Neural progenitor cell (in vitro differentiated cells): ENCODE data around the gene PNPLA7. TPM values are rescaled to one million over a fixed set of nuclear protein-coding genes. Genes with fewer than 3 reads are reported as not detected.

ENCODE experiments used
- DNase-seq: peaks from one replicate; pipeline ENCODE4 v3.0.0-alpha.2; 2016; ENCODE audit warnings: low spot score
- H2AFZ ChIP-seq: fragments of 200-600 bp; sonication (generic); replicated peaks from 2 replicates; pipeline ENCODE4 v1.6.1; 2016; ENCODE audit warnings: antibody characterized with exemption
- H3F3A ChIP-seq: fragments of 200-600 bp; sonication (generic); 2 replicates; pipeline ENCODE4 v1.6.1; 2016; ENCODE audit warnings: antibody characterized with exemption, low read depth
- H3K27ac ChIP-seq: fragments of 200-600 bp; sonication (generic); 2 replicates; pipeline ENCODE4 v1.5.1; 2016; ENCODE audit warnings: mild to moderate bottlenecking
- H3K27me3 ChIP-seq: fragments of 200-600 bp; sonication (generic); 2 replicates; pipeline ENCODE4 v1.6.1; 2016; ENCODE audit warnings: mild to moderate bottlenecking, moderate library complexity
- H3K36me3 ChIP-seq: fragments of 200-600 bp; sonication (generic); 2 replicates; pipeline ENCODE4 v1.5.1; 2016
- H3K4me1 ChIP-seq: fragments of 200-600 bp; sonication (generic); 2 replicates; pipeline ENCODE4 v1.6.1; 2016; ENCODE audit warnings: mixed run types
- H3K4me2 ChIP-seq: fragments of 200-600 bp; sonication (generic); 2 replicates; pipeline ENCODE4 v1.6.1; 2016
- H3K4me3 ChIP-seq: fragments of 200-600 bp; sonication (generic); 2 replicates; pipeline ENCODE4 v1.5.1; 2016
- H3K79me2 ChIP-seq: fragments of 200-600 bp; sonication (generic); 2 replicates; pipeline ENCODE4 v1.6.1; 2016; ENCODE audit warnings: low read depth
- H3K9ac ChIP-seq: fragments of 200-600 bp; sonication (generic); 2 replicates; pipeline ENCODE4 v1.6.1; 2016
- H3K9me3 ChIP-seq: fragments of 200-600 bp; sonication (generic); 2 replicates; pipeline ENCODE4 v1.5.1; 2016; ENCODE audit warnings: low read depth
- H4K20me1 ChIP-seq: fragments of 200-600 bp; sonication (generic); 2 replicates; pipeline ENCODE4 v1.6.1; 2016; ENCODE audit warnings: low read depth
- H3K27ac Mint-ChIP-seq: 3 replicates; pipeline ENCODE4 v1.8.0; 2021; ENCODE audit warnings: mixed read lengths
- H3K27me3 Mint-ChIP-seq: 2 replicates; pipeline ENCODE4 v1.8.0; 2022; ENCODE audit warnings: low read depth, mild to moderate bottlenecking, inconsistent platforms, moderate library complexity, mixed read lengths; ENCODE audit not compliant: insufficient read depth
- H3K36me3 Mint-ChIP-seq: 3 replicates; pipeline ENCODE4 v1.8.0; 2021; ENCODE audit warnings: mixed read lengths
- H3K4me1 Mint-ChIP-seq: 3 replicates; pipeline ENCODE4 v1.8.0; 2021; ENCODE audit warnings: mixed read lengths
- H3K4me3 Mint-ChIP-seq: 3 replicates; pipeline ENCODE4 v1.8.0; 2021; ENCODE audit warnings: mild to moderate bottlenecking, moderate library complexity, mixed read lengths
- H3K9me3 Mint-ChIP-seq: 3 replicates; pipeline ENCODE4 v1.8.0; 2020; ENCODE audit warnings: mixed read lengths
- CTCF ChIP-seq: fragments of 200-600 bp; sonication (generic); IDR thresholded peaks from 2 replicates; pipeline ENCODE4 v1.5.1; 2017; ENCODE audit warnings: antibody characterized with exemption, mild to moderate bottlenecking
- EZH2 ChIP-seq: fragments of 200-600 bp; sonication (generic); IDR thresholded peaks from 2 replicates; pipeline ENCODE4 v1.6.1; 2017; ENCODE audit warnings: antibody characterized with exemption, mild to moderate bottlenecking, moderate library complexity
- EZH2phosphoT487 ChIP-seq: fragments of 200-600 bp; sonication (generic); IDR thresholded peaks from 2 replicates; pipeline ENCODE4 v1.6.1; 2017; ENCODE audit warnings: antibody characterized with exemption
- total RNA-seq: library from RNA; depleted of rRNA; stranded (reverse); fragments of >200 nt; gene quantifications from 2 replicates; pipeline ENCODE4 v1.2.3, GENCODE V29; 2015; ENCODE audit warnings: low replicate concordance

Gene PNPLA7
- total RNA-seq, 1 donor from 2014 or later, result 0.13 TPM

- no peak for TF ChIP-seq EZH2phosphoT487
- TF ChIP-seq CTCF, result no peak
- no peak for TF ChIP-seq EZH2
- H3K27ac Mint-ChIP-seq, result no peak overlapping the region
- no peaks in the 10 kb centered on the region for H4K20me1 ChIP-seq
- no peak overlapping the region for H3K4me3 ChIP-seq
- no peaks in the 10 kb centered on the region for H3K9me3 Mint-ChIP-seq
- peaks cover 26% of the 10 kb centered on the region for H3K4me1 Mint-ChIP-seq
- no peaks in the 10 kb centered on the region for H3K79me2 ChIP-seq
- peaks cover 14% of the 10 kb centered on the region for H3K27me3 Mint-ChIP-seq
- H2AFZ ChIP-seq, result no peak overlapping the region
- peaks cover 21% of the 10 kb centered on the region for H3F3A ChIP-seq
- peaks cover 30% of the 10 kb centered on the region for H3K27me3 ChIP-seq
- H3K36me3 ChIP-seq, result no peaks in the 10 kb centered on the region
- H3K4me2 ChIP-seq, result no peak overlapping the region
- no peaks in the 10 kb centered on the region for H3K4me1 ChIP-seq
- H3K36me3 Mint-ChIP-seq, result peaks cover 2% of the 10 kb centered on the region
- H3K27ac ChIP-seq, result no peak overlapping the region
- no peak overlapping the region for H3K9ac ChIP-seq
- no peak for DNase-seq
- no peak overlapping the region for H3K4me3 Mint-ChIP-seq
- no peaks in the 10 kb centered on the region for H3K9me3 ChIP-seq
Measured at GRCh38 chr9:137445930-137446431, 104.2 kb downstream of the PNPLA7 start.

- Mint-ChIP-seq H3K9me3 (no peaks in the 10 kb centered on the region), H3K27ac (peak overlapping the region; percentile 83), H3K27me3 (peaks cover 14% of the 10 kb centered on the region), H3K4me3 (peak overlapping the region; percentile 55), H3K4me1 (peaks cover 26% of the 10 kb centered on the region), H3K36me3 (peaks cover 2% of the 10 kb centered on the region)
- Histone ChIP-seq H3K27me3 (peaks cover 30% of the 10 kb centered on the region), H3F3A (peaks cover 21% of the 10 kb centered on the region), H3K36me3 (no peaks in the 10 kb centered on the region), H4K20me1 (no peaks in the 10 kb centered on the region), H3K4me3 (no peak overlapping the region), H3K27ac (no peak overlapping the region), H3K4me2 (no peak overlapping the region), H3K9ac (no peak overlapping the region), H3K4me1 (no peaks in the 10 kb centered on the region), H2AFZ (no peak overlapping the region), H3K9me3 (no peaks in the 10 kb centered on the region), H3K79me2 (no peaks in the 10 kb centered on the region)
- TF ChIP-seq EZH2, result no peak
- TF ChIP-seq EZH2phosphoT487, result no peak
- peak; percentile 80 for TF ChIP-seq CTCF
- peak; percentile 79 for DNase-seq
Measured at GRCh38 chr9:137445275-137445807, 104.9 kb downstream of the PNPLA7 start.

- DNase-seq, result no peak
- H3K79me2 ChIP-seq, result no peaks in the 10 kb centered on the region
- Mint-ChIP-seq H3K36me3 (peaks cover 2% of the 10 kb centered on the region), H3K27me3 (peaks cover 11% of the 10 kb centered on the region), H3K9me3 (no peaks in the 10 kb centered on the region), H3K4me3 (no peak overlapping the region), H3K4me1 (peaks cover 26% of the 10 kb centered on the region), H3K27ac (no peak overlapping the region)
- H3K9ac ChIP-seq, result no peak overlapping the region
- TF ChIP-seq EZH2 (no peak), CTCF (no peak), EZH2phosphoT487 (no peak)
- H3F3A ChIP-seq, result peaks cover 21% of the 10 kb centered on the region
- no peak overlapping the region for H2AFZ ChIP-seq
- H3K9me3 ChIP-seq, result no peaks in the 10 kb centered on the region
- H3K27me3 ChIP-seq, result peaks cover 30% of the 10 kb centered on the region
- H3K4me3 ChIP-seq, result no peak overlapping the region
- H3K4me1 ChIP-seq, result no peaks in the 10 kb centered on the region
- H4K20me1 ChIP-seq, result no peaks in the 10 kb centered on the region
- no peaks in the 10 kb centered on the region for H3K36me3 ChIP-seq
- H3K4me2 ChIP-seq, result no peak overlapping the region
- H3K27ac ChIP-seq, result no peak overlapping the region
Measured at GRCh38 chr9:137444106-137444790, 106.0 kb downstream of the PNPLA7 start.
